Neural cell (in vitro differentiated cells): Measurements from ENCODE around the gene CEACAM6. TPM values are rescaled to one million over a fixed set of nuclear protein-coding genes. Genes with fewer than 3 reads are reported as not detected.

Source experiments
- H2AFZ ChIP-seq: fragments of 200-600, 300-800 bp; sonication (generic), shearing (Covaris generic); 2 replicates; pipeline ENCODE4 v1.6.0; 2014; ENCODE audit warnings: low read depth, mild to moderate bottlenecking, antibody characterized with exemption, low read length, moderate library complexity
- H3F3A ChIP-seq: fragments of 200-600 bp; shearing (Covaris generic); 2 replicates; pipeline ENCODE4 v1.6.1; 2016; ENCODE audit warnings: mild to moderate bottlenecking, moderate library complexity, mixed read lengths, antibody characterized with exemption, low read length; ENCODE audit not compliant: insufficient read depth, poor library complexity, severe bottlenecking
- H3K27ac ChIP-seq: fragments of 200-600, 300-800 bp; sonication (generic), shearing (Covaris generic); 2 replicates; pipeline ENCODE4 v1.5.1; 2014; ENCODE audit warnings: mild to moderate bottlenecking, low read length, moderate library complexity
- H3K27me3 ChIP-seq: fragments of 300-800, 200-600 bp; sonication (generic), shearing (Covaris generic); 2 replicates; pipeline ENCODE4 v1.6.0; 2014; ENCODE audit warnings: mild to moderate bottlenecking, low read depth, low read length, moderate library complexity; ENCODE audit not compliant: insufficient read depth
- H3K36me3 ChIP-seq: fragments of 300-800, 200-600 bp; sonication (generic), shearing (Covaris generic); 2 replicates; pipeline ENCODE4 v1.5.1; 2014; ENCODE audit warnings: mild to moderate bottlenecking, antibody characterized with exemption, low read length, moderate library complexity; ENCODE audit not compliant: insufficient read depth
- H3K4me2 ChIP-seq: fragments of 300-800, 200-600 bp; sonication (generic), shearing (Covaris generic); 2 replicates; pipeline ENCODE4 v1.6.0; 2014; ENCODE audit warnings: mild to moderate bottlenecking, low read length
- H3K4me3 ChIP-seq: fragments of 300-800, 200-600 bp; sonication (generic), shearing (Covaris generic); 2 replicates; pipeline ENCODE4 v1.5.1; 2014; ENCODE audit warnings: mild to moderate bottlenecking, low read length, moderate library complexity
- H3K79me2 ChIP-seq: fragments of 200-600 bp; shearing (Covaris generic); replicated peaks from 2 replicates; pipeline ENCODE4 v1.6.0; 2014; ENCODE audit warnings: mild to moderate bottlenecking, low read length, moderate library complexity; ENCODE audit not compliant: insufficient read depth
- H3K9ac ChIP-seq: fragments of 300-800, 200-600 bp; sonication (generic), shearing (Covaris generic); 2 replicates; pipeline ENCODE4 v1.6.1; 2016; ENCODE audit warnings: mild to moderate bottlenecking, low read length, mixed read lengths
- H3K9me2 ChIP-seq: fragments of 200-600 bp; shearing (Covaris generic); 2 replicates; pipeline ENCODE4 v1.6.1; 2016; ENCODE audit warnings: mild to moderate bottlenecking, low read length, mixed read lengths; ENCODE audit not compliant: insufficient read depth
- H3K9me3 ChIP-seq: fragments of 200-600, 300-800 bp; sonication (generic), shearing (Covaris generic); 2 replicates; pipeline ENCODE4 v1.6.1; 2016; ENCODE audit warnings: mild to moderate bottlenecking, mixed run types, low read length, moderate library complexity, mixed read lengths
- H4K20me1 ChIP-seq: fragments of 200-600 bp; shearing (Covaris generic); 2 replicates; pipeline ENCODE4 v1.6.1; 2016; ENCODE audit warnings: mild to moderate bottlenecking, mixed run types; ENCODE audit not compliant: insufficient read depth
- EP300 ChIP-seq: fragments of 450-650 bp; conservative IDR thresholded peaks from 2 replicates; pipeline ENCODE4 v1.6.1; 2014; ENCODE audit warnings: antibody characterized with exemption, mild to moderate bottlenecking, moderate library complexity; ENCODE audit not compliant: poor library complexity, severe bottlenecking
- EZH2 ChIP-seq: fragments of 200-600, 300-800 bp; shearing (Covaris generic), sonication (generic); IDR thresholded peaks from 2 replicates; pipeline ENCODE4 v1.6.1; 2014; ENCODE audit warnings: antibody characterized with exemption, low read length, borderline replicate concordance, mild to moderate bottlenecking; ENCODE audit not compliant: insufficient read depth, poor library complexity, severe bottlenecking
- MXI1 ChIP-seq: fragments of 450-650 bp; conservative IDR thresholded peaks from 2 replicates; pipeline ENCODE4 v1.6.1; 2014; ENCODE audit warnings: antibody characterized with exemption, mild to moderate bottlenecking; ENCODE audit not compliant: poor library complexity, severe bottlenecking
- POLR2AphosphoS5 ChIP-seq: IDR thresholded peaks from 2 replicates; pipeline ENCODE4 v1.6.1; 2012
- RAD21 ChIP-seq: fragments of 450-650 bp; conservative IDR thresholded peaks from 2 replicates; pipeline ENCODE4 v1.6.1; 2014; ENCODE audit warnings: antibody characterized with exemption, mild to moderate bottlenecking, moderate library complexity
- SMC3 ChIP-seq: fragments of 450-650 bp; conservative IDR thresholded peaks from 2 replicates; pipeline ENCODE4 v1.6.1; 2014; ENCODE audit warnings: antibody characterized with exemption, mild to moderate bottlenecking, moderate library complexity; ENCODE audit not compliant: poor library complexity
- TAF1 ChIP-seq: IDR thresholded peaks from 2 replicates; pipeline ENCODE4 v1.6.1; 2012; ENCODE audit warnings: low read depth
- polyA plus RNA-seq: library from polyadenylated mRNA; depleted of rRNA; stranded (reverse); fragments of >200 nt; gene quantifications from 2 replicates; pipeline ENCODE4 v1.2.3, GENCODE V29; 2014
- TF ChIP-seq, protein P1 (sequence below): IDR thresholded peaks from 2 replicates; pipeline ENCODE4 v1.6.1; 2012; ENCODE audit warnings: borderline replicate concordance
- TF ChIP-seq, protein P2 (sequence below): fragments of 450-650 bp; IDR thresholded peaks from 2 replicates; pipeline ENCODE4 v1.5.1; 2014; ENCODE audit warnings: antibody characterized with exemption, mild to moderate bottlenecking, moderate library complexity; ENCODE audit not compliant: poor library complexity, severe bottlenecking

Gene CEACAM6
- polyA plus RNA-seq, 1 donor from 2014 or later: not detected

DNA sequence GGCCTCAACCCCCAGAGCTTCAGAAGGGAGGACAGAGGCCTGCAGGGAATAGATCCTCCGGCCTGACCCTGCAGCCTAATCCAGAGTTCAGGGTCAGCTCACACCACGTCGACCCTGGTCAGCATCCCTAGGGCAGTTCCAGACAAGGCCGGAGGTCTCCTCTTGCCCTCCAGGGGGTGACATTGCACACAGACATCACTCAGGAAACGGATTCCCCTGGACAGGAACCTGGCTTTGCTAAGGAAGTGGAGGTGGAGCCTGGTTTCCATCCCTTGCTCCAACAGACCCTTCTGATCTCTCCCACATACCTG, 47.9 kb upstream of the CEACAM6 start:
- Histone ChIP-seq H3F3A (no peaks in the 10 kb centered on the region), H4K20me1 (no peaks in the 10 kb centered on the region), H2AFZ (no peak overlapping the region), H3K9me2 (no peaks in the 10 kb centered on the region), H3K9ac (no peak overlapping the region), H3K4me3 (no peak overlapping the region), H3K79me2 (no peaks in the 10 kb centered on the region), H3K36me3 (no peaks in the 10 kb centered on the region), H3K27ac (no peak overlapping the region), H3K9me3 (no peaks in the 10 kb centered on the region), H3K4me2 (no peak overlapping the region), H3K27me3 (no peaks in the 10 kb centered on the region)
- TF ChIP-seq SMC3 (no peak), TAF1 (no peak), POLR2AphosphoS5 (no peak), EZH2 (no peak), RAD21 (no peak), MXI1 (no peak), EP300 (no peak)
- TF ChIP-seq, protein P1, sequence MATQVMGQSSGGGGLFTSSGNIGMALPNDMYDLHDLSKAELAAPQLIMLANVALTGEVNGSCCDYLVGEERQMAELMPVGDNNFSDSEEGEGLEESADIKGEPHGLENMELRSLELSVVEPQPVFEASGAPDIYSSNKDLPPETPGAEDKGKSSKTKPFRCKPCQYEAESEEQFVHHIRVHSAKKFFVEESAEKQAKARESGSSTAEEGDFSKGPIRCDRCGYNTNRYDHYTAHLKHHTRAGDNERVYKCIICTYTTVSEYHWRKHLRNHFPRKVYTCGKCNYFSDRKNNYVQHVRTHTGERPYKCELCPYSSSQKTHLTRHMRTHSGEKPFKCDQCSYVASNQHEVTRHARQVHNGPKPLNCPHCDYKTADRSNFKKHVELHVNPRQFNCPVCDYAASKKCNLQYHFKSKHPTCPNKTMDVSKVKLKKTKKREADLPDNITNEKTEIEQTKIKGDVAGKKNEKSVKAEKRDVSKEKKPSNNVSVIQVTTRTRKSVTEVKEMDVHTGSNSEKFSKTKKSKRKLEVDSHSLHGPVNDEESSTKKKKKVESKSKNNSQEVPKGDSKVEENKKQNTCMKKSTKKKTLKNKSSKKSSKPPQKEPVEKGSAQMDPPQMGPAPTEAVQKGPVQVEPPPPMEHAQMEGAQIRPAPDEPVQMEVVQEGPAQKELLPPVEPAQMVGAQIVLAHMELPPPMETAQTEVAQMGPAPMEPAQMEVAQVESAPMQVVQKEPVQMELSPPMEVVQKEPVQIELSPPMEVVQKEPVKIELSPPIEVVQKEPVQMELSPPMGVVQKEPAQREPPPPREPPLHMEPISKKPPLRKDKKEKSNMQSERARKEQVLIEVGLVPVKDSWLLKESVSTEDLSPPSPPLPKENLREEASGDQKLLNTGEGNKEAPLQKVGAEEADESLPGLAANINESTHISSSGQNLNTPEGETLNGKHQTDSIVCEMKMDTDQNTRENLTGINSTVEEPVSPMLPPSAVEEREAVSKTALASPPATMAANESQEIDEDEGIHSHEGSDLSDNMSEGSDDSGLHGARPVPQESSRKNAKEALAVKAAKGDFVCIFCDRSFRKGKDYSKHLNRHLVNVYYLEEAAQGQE: no peak
- TF ChIP-seq, protein P2, sequence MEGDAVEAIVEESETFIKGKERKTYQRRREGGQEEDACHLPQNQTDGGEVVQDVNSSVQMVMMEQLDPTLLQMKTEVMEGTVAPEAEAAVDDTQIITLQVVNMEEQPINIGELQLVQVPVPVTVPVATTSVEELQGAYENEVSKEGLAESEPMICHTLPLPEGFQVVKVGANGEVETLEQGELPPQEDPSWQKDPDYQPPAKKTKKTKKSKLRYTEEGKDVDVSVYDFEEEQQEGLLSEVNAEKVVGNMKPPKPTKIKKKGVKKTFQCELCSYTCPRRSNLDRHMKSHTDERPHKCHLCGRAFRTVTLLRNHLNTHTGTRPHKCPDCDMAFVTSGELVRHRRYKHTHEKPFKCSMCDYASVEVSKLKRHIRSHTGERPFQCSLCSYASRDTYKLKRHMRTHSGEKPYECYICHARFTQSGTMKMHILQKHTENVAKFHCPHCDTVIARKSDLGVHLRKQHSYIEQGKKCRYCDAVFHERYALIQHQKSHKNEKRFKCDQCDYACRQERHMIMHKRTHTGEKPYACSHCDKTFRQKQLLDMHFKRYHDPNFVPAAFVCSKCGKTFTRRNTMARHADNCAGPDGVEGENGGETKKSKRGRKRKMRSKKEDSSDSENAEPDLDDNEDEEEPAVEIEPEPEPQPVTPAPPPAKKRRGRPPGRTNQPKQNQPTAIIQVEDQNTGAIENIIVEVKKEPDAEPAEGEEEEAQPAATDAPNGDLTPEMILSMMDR: no peak

DNA sequence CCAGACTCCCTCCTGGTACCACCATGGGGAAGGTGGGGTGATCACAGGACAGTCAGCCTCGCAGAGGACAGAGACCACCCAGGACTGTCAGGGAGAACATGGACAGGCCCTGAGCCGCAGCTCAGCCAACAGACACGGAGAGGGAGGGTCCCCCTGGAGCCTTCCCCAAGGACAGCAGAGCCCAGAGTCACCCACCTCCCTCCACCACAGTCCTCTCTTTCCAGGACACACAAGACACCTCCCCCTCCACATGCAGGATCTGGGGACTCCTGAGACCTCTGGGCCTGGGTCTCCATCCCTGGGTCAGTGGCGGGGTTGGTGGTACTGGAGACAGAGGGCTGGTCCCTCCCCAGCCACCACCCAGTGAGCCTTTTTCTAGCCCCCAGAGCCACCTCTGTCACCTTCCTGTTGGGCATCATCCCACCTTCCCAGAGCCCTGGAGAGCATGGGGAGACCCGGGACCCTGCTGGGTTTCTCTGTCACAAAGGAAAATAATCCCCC, 47.4 kb upstream of the CEACAM6 start:
- Histone ChIP-seq H3K4me3 (no peak overlapping the region), H3K9ac (no peak overlapping the region), H3K9me3 (no peaks in the 10 kb centered on the region), H3K79me2 (no peaks in the 10 kb centered on the region), H3F3A (no peaks in the 10 kb centered on the region), H3K36me3 (no peaks in the 10 kb centered on the region), H2AFZ (no peak overlapping the region), H3K27me3 (no peaks in the 10 kb centered on the region), H3K9me2 (no peaks in the 10 kb centered on the region), H3K4me2 (no peak overlapping the region), H3K27ac (no peak overlapping the region), H4K20me1 (no peaks in the 10 kb centered on the region)
- TF ChIP-seq RAD21 (no peak), EZH2 (no peak), EP300 (no peak), TAF1 (no peak), POLR2AphosphoS5 (no peak), SMC3 (no peak), MXI1 (no peak)
- TF ChIP-seq, protein P1: no peak
- TF ChIP-seq, protein P2: no peak
